Measurements from ENCODE around the gene HSF5.

The HSF5 gene

GRCh38 chr17:58487589-58488427 is at the start of gene HSF5:
TSS of gene HSF5 (minus strand) at chr17:58488408. CDS start at chr17:58488274, 134 bp downstream.
- peak; percentile 55 for DNase-seq (ENCODE audit: low read depth, low spot score)

GRCh38 chr17:58537266-58537665 is 49.1 kb upstream of the HSF5 start:
- DNase-seq (ENCODE audit: low read depth, low spot score): no peak

- DNase-seq (ENCODE audit: low read depth, low spot score): no peak
Observed at GRCh38 chr17:58536542-58536941, 48.3 kb upstream of the HSF5 start.

- DNase-seq (ENCODE audit: low read depth, low spot score): no peak
Observed at GRCh38 chr17:58535431-58535830, 47.2 kb upstream of the HSF5 start.

GRCh38 chr17:58534901-58535421 is 46.8 kb upstream of the HSF5 start:
- no peak for DNase-seq (ENCODE audit: low read depth, low spot score)

GRCh38 chr17:58534331-58534730 is 46.1 kb upstream of the HSF5 start:
- no peak for DNase-seq (ENCODE audit: low read depth, low spot score)

- DNase-seq (ENCODE audit: low read depth, low spot score): no peak
Observed at GRCh38 chr17:58533616-58534188, 45.5 kb upstream of the HSF5 start.

- no peak for DNase-seq (ENCODE audit: low read depth, low spot score)
Observed at GRCh38 chr17:58532555-58532951, 44.3 kb upstream of the HSF5 start.

GRCh38 chr17:58531661-58532554 is 43.7 kb upstream of the HSF5 start:
- DNase-seq (ENCODE audit: low read depth, low spot score): no peak

GRCh38 chr17:58531122-58531521 is 42.9 kb upstream of the HSF5 start:
- no peak for DNase-seq (ENCODE audit: low read depth, low spot score)

- DNase-seq (ENCODE audit: low read depth, low spot score): no peak
Observed at GRCh38 chr17:58530655-58531054, 42.4 kb upstream of the HSF5 start.

GRCh38 chr17:58529275-58529674 is 41.1 kb upstream of the HSF5 start:
- DNase-seq (ENCODE audit: low read depth, low spot score): no peak

GRCh38 chr17:58528443-58528842 is 40.2 kb upstream of the HSF5 start:
- DNase-seq (ENCODE audit: low read depth, low spot score): no peak

- no peak for DNase-seq (ENCODE audit: low read depth, low spot score)
Observed at GRCh38 chr17:58527949-58528348, 39.7 kb upstream of the HSF5 start.

- DNase-seq (ENCODE audit: low read depth, low spot score): no peak
Observed at GRCh38 chr17:58527306-58527705, 39.1 kb upstream of the HSF5 start.

- DNase-seq (ENCODE audit: low read depth, low spot score): no peak
Observed at GRCh38 chr17:58525239-58525638, 37.0 kb upstream of the HSF5 start.

GRCh38 chr17:58521680-58522079 is 33.5 kb upstream of the HSF5 start:
- no peak for DNase-seq (ENCODE audit: low read depth, low spot score)

- no peak for DNase-seq (ENCODE audit: low read depth, low spot score)
Observed at GRCh38 chr17:58520843-58521430, 32.7 kb upstream of the HSF5 start.

GRCh38 chr17:58517928-58518609 is 29.9 kb upstream of the HSF5 start:
- DNase-seq (ENCODE audit: low read depth, low spot score): peak; percentile 100

- no peak for DNase-seq (ENCODE audit: low read depth, low spot score)
Observed at GRCh38 chr17:58517378-58517927, 29.2 kb upstream of the HSF5 start.

Measured in activated CD4-positive, CD25-positive, alpha-beta regulatory T cell treated with anti-CD3 and anti-CD28 coated beads, Interleukin-2, amount 50 U/mL, for 16 hours (primary cell).